ENCODE data around the gene SLX9.

The SLX9 gene

GRCh38 chr21:45011426-45011825, 71.6 kb downstream of the SLX9 start:
- H3K9ac ChIP-seq (ENCODE audit: low read depth, low read length), result 0 out of 2 replicates have a peak overlapping the region, but pooled peaks have one; percentile 37
- 90% methylated on average over 18 of the region's 18 CpGs for WGBS
- H3K9me3 ChIP-seq (ENCODE audit: insufficient read depth, low read depth, low read length), result no peaks in the 10 kb centered on the region; the same call in 1 of the 2 replicates
- peaks cover 30% of the 10 kb centered on the region for H3K4me1 ChIP-seq (ENCODE audit: insufficient read depth, low read length)
- H3K36me3 ChIP-seq (ENCODE audit: insufficient read depth, low read length), result no peaks in the 10 kb centered on the region
- H3K27ac ChIP-seq (ENCODE audit: low read depth, low read length), result no peak overlapping the region
- H3K4me3 ChIP-seq (ENCODE audit: low read length), result no peak overlapping the region
- H3K27me3 ChIP-seq (ENCODE audit: insufficient read depth, low read length), result peaks cover 12% of the 10 kb centered on the region

DNA sequence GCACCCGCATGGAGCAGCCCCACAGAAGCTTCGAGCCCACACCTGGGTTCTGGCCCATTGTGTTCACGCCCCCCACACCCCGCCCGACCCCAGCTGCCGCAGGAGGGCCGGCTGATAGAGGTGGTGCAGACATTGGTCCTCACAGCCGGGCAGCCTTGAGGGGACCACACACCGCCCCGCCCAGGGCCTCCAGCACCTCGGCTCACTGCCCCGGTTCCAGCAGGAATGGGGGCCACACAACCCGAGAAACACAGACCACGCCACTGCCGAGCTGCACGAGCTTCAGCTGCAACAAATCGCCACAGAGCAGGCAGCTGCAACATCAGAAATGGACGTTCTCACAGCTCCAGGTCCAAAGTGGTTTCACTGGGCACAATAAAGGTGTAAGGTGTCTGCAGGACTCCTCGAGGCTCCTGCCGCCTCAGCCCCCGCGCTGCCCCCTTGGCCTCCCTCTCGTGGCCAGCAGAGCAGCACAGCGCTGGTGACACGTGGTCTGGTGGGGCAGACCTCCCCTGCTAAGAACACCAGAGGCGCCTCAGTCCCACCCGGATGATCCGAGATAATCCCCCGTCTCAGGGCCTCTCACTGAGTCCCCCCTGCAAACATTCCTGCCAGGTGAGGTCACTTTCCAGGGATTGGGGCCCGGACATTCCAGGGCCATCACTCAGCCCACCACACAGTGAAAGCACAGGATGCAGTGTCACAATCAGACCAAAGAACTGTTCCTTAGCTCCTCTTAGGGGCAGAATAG, 72.3 kb downstream of the SLX9 start:
- Histone ChIP-seq H3K27me3 (ENCODE audit: insufficient read depth, low read length) (peaks cover 18% of the 10 kb centered on the region), H3K4me1 (ENCODE audit: insufficient read depth, low read length) (peaks cover 30% of the 10 kb centered on the region), H3K36me3 (ENCODE audit: insufficient read depth, low read length) (no peaks in the 10 kb centered on the region), H3K9me3 (ENCODE audit: insufficient read depth, low read depth, low read length) (no peaks in the 10 kb centered on the region; the same call in 1 of the 2 replicates), H3K27ac (ENCODE audit: low read depth, low read length) (peak overlapping the region; percentile 79), H3K9ac (ENCODE audit: low read depth, low read length) (peak overlapping the region; percentile 68), H3K4me3 (ENCODE audit: low read length) (peak overlapping the region; percentile 18; the same call in 1 of the 2 replicates)
- 51% methylated on average over 30 of the region's 30 CpGs for WGBS

- WGBS, result 32% methylated on average over 10 of the region's 10 CpGs
- no peaks in the 10 kb centered on the region for H3K36me3 ChIP-seq (ENCODE audit: insufficient read depth, low read length)
- H3K27ac ChIP-seq (ENCODE audit: low read depth, low read length), result peak overlapping the region; percentile 79
- no peaks in the 10 kb centered on the region; the same call in 1 of the 2 replicates for H3K9me3 ChIP-seq (ENCODE audit: insufficient read depth, low read depth, low read length)
- H3K4me1 ChIP-seq (ENCODE audit: insufficient read depth, low read length), result peaks cover 31% of the 10 kb centered on the region
- H3K9ac ChIP-seq (ENCODE audit: low read depth, low read length), result peak overlapping the region; percentile 68
- H3K4me3 ChIP-seq (ENCODE audit: low read length), result peak overlapping the region; percentile 18; the same call in 1 of the 2 replicates
- H3K27me3 ChIP-seq (ENCODE audit: insufficient read depth, low read length), result peaks cover 25% of the 10 kb centered on the region
These were observed 72.9 kb downstream of the SLX9 start for GRCh38 chr21:45012662-45013259.

DNA sequence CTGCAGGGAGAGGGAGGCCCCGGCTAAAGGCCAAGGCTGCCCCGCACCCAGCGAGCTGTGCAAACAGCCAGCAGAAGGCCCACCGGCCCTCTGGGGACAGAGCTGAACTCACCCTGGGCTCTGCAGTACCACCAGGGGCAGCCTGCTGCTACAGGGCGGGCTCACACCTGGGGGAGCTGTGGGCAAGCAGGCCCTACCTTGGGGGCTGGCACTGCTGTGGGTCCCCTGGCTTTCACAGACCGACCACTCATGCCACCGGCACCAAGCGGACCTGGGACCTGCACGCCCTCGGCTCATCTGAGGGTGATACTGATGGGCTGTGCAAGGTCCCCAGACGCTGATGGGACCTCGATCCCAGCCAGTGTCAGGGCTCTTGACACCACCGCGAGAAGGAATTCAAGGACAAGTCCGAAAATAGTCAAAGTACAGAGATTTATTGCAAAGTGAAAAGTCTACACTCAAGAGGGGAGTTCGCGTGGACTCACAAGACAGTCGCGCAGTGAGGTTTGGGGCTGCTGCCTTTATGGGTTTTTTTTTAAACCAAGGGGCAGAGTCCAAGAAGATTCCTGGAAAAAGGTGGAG, 73.5 kb downstream of the SLX9 start:
- Histone ChIP-seq H3K27ac (ENCODE audit: low read depth, low read length) (peak overlapping the region; percentile 79), H3K27me3 (ENCODE audit: insufficient read depth, low read length) (peaks cover 31% of the 10 kb centered on the region), H3K36me3 (ENCODE audit: insufficient read depth, low read length) (no peaks in the 10 kb centered on the region), H3K9me3 (ENCODE audit: insufficient read depth, low read depth, low read length) (no peaks in the 10 kb centered on the region; the same call in 1 of the 2 replicates), H3K4me3 (ENCODE audit: low read length) (no peak overlapping the region), H3K4me1 (ENCODE audit: insufficient read depth, low read length) (peaks cover 33% of the 10 kb centered on the region), H3K9ac (ENCODE audit: low read depth, low read length) (peak overlapping the region; percentile 31; the same call in 1 of the 2 replicates)
- WGBS, result 80% methylated on average over 19 of the region's 19 CpGs

DNA sequence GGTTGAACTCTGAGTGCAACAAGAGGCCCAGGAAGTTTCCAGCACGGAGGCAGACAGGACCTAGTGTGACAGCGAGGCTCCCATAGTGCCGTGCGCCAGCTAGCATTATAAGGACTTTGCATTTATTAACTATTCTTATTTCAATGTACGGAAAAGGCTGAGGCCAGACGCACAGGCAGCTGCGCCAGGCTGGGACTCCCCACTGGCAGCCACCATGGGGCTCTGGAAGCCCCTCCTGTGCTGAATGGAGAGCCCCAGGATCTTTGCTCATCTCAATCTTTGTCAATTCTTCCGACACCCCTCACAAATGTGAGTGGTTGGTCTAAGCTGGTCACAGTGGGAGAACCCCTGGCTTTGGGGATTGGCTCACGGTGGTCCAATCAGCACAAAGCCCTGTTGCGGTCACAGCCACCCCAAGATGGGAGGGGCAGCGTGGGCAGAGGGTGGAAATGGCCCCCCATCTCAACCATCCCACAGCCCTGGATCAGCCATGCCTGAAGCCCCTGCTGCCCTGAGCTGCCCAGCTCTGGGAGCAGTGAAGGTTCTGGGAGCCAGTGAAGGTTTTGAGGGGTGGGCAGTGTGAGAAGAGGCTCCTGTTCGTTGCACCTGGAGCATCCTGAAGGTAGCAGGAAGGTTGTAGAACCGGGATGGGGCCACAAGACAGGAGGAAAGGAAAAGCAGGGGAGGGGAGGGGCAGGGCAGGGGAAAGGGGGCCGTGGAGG, 75.1 kb downstream of the SLX9 start:
- H3K27me3 ChIP-seq (ENCODE audit: insufficient read depth, low read length), result peaks cover 43% of the 10 kb centered on the region
- no peak overlapping the region for H3K9ac ChIP-seq (ENCODE audit: low read depth, low read length)
- 81% methylated on average over 14 of the region's 14 CpGs for WGBS
- no peaks in the 10 kb centered on the region for H3K9me3 ChIP-seq (ENCODE audit: insufficient read depth, low read depth, low read length)
- H3K36me3 ChIP-seq (ENCODE audit: insufficient read depth, low read length), result no peaks in the 10 kb centered on the region
- no peak overlapping the region for H3K27ac ChIP-seq (ENCODE audit: low read depth, low read length)
- H3K4me3 ChIP-seq (ENCODE audit: low read length), result no peak overlapping the region
- peaks cover 32% of the 10 kb centered on the region for H3K4me1 ChIP-seq (ENCODE audit: insufficient read depth, low read length)

DNA sequence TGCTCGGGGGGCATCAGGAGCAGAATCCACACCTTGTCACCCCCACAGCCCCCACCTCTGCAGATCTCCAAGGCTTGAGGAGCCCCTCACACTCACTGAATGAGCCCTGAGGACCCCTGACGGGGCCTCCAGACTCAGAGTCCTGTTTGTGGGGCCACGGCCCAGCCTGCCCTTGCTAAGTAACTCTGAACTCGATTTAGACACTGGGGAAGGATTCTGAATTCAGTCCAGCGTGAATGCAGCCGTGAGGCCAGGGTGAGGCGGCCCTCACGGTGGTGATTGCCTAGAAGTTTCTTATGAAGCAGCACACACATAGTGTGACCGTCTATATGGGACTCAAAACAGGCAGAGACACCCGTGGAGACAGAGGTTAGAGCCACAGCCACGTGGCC, 75.6 kb downstream of the SLX9 start:
- H3K36me3 ChIP-seq (ENCODE audit: insufficient read depth, low read length), result no peaks in the 10 kb centered on the region
- WGBS, result 87% methylated on average over 11 of the region's 11 CpGs
- H3K27me3 ChIP-seq (ENCODE audit: insufficient read depth, low read length), result peaks cover 48% of the 10 kb centered on the region
- no peak overlapping the region for H3K4me3 ChIP-seq (ENCODE audit: low read length)
- H3K9me3 ChIP-seq (ENCODE audit: insufficient read depth, low read depth, low read length), result no peaks in the 10 kb centered on the region
- H3K27ac ChIP-seq (ENCODE audit: low read depth, low read length), result no peak overlapping the region
- no peak overlapping the region for H3K9ac ChIP-seq (ENCODE audit: low read depth, low read length)
- peaks cover 26% of the 10 kb centered on the region for H3K4me1 ChIP-seq (ENCODE audit: insufficient read depth, low read length)

- WGBS, result 84% methylated on average over 7 of the region's 7 CpGs
- Histone ChIP-seq H3K9ac (ENCODE audit: low read depth, low read length) (no peak overlapping the region), H3K36me3 (ENCODE audit: insufficient read depth, low read length) (no peaks in the 10 kb centered on the region), H3K27me3 (ENCODE audit: insufficient read depth, low read length) (peaks cover 49% of the 10 kb centered on the region), H3K4me3 (ENCODE audit: low read length) (no peak overlapping the region), H3K27ac (ENCODE audit: low read depth, low read length) (no peak overlapping the region), H3K4me1 (ENCODE audit: insufficient read depth, low read length) (peaks cover 24% of the 10 kb centered on the region; the same call in 1 of the 2 replicates), H3K9me3 (ENCODE audit: insufficient read depth, low read depth, low read length) (no peaks in the 10 kb centered on the region)
These were observed 76.2 kb downstream of the SLX9 start for GRCh38 chr21:45016031-45016405.

DNA sequence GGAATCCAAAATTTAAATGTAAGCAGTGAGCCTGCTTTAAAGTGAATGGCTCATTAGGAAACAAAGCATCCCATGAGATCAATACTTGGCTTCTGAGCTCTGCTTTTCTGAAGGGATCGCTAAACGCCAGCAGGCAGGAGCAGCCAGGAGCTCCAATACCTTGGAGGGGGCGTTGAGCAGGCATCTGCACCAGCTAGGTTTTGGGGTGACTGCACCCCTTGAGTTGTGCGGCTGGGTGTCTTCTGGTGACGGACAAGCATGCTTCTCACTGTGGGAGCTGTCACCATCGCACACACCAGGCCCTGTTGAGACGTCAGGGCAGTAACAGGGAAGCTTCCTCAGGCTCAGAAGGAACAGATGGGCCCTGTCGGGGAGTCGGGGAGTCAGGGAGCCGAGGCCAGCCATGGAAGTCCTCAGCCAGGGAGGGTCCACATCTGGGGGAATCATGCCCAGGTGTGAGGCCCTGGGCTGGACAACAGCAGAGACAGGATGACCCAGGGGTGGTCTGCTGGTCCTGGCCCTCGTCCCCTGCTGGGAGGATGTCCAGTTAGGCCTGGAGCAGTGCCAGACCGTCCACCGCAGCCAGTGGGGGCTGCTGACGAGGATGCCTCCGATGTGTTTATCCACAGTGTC, 76.7 kb downstream of the SLX9 start:
- Histone ChIP-seq H3K4me1 (ENCODE audit: insufficient read depth, low read length) (peaks cover 19% of the 10 kb centered on the region; the same call in 1 of the 2 replicates), H3K27me3 (ENCODE audit: insufficient read depth, low read length) (peaks cover 49% of the 10 kb centered on the region), H3K36me3 (ENCODE audit: insufficient read depth, low read length) (no peaks in the 10 kb centered on the region), H3K27ac (ENCODE audit: low read depth, low read length) (no peak overlapping the region), H3K9ac (ENCODE audit: low read depth, low read length) (no peak overlapping the region), H3K4me3 (ENCODE audit: low read length) (no peak overlapping the region), H3K9me3 (ENCODE audit: insufficient read depth, low read depth, low read length) (no peaks in the 10 kb centered on the region)
- WGBS, result 91% methylated on average over 14 of the region's 15 CpGs

GRCh38 chr21:45017039-45017960, 77.5 kb downstream of the SLX9 start:
- Histone ChIP-seq H3K4me3 (ENCODE audit: low read length) (no peak overlapping the region), H3K9ac (ENCODE audit: low read depth, low read length) (no peak overlapping the region), H3K27ac (ENCODE audit: low read depth, low read length) (no peak overlapping the region), H3K9me3 (ENCODE audit: insufficient read depth, low read depth, low read length) (no peaks in the 10 kb centered on the region), H3K36me3 (ENCODE audit: insufficient read depth, low read length) (no peaks in the 10 kb centered on the region), H3K4me1 (ENCODE audit: insufficient read depth, low read length) (peaks cover 13% of the 10 kb centered on the region; the same call in 1 of the 2 replicates), H3K27me3 (ENCODE audit: insufficient read depth, low read length) (peaks cover 49% of the 10 kb centered on the region)
- WGBS, result 88% methylated on average over 15 of the region's 15 CpGs

Measured in HUES64 (cell line).